Effector memory CD4-positive, alpha-beta T cell (primary cell): Measurements from ENCODE around the gene ANKS3.

Experiments
- DNase-seq, 3 donors: peaks; one replicate each; pipeline ENCODE4 v3.0.0-alpha.2; 2020
- H3K27ac ChIP-seq: 2 replicates; pipeline ENCODE4 v1.7.0; 2013; ENCODE audit warnings: mild to moderate bottlenecking, low read length, moderate library complexity; ENCODE audit not compliant: insufficient read depth, poor library complexity, severe bottlenecking
- H3K27me3 ChIP-seq: replicated peaks from 2 replicates; pipeline ENCODE4 v1.7.0; 2013; ENCODE audit warnings: mild to moderate bottlenecking, low read length; ENCODE audit not compliant: insufficient read depth, control insufficient read depth, poor library complexity, severe bottlenecking
- H3K36me3 ChIP-seq: 2 replicates; pipeline ENCODE4 v1.7.0; 2013; ENCODE audit warnings: mild to moderate bottlenecking, low read length, moderate library complexity; ENCODE audit not compliant: control insufficient read depth, insufficient read depth
- H3K4me1 ChIP-seq: 2 replicates; pipeline ENCODE4 v1.7.0; 2013; ENCODE audit warnings: low read length, mild to moderate bottlenecking; ENCODE audit not compliant: control insufficient read depth, insufficient read depth, poor library complexity, severe bottlenecking
- H3K4me3 ChIP-seq: 2 replicates; pipeline ENCODE4 v1.7.0; 2013; ENCODE audit warnings: low read length, low read depth, mild to moderate bottlenecking; ENCODE audit not compliant: insufficient read depth, poor library complexity, severe bottlenecking
- H3K9me3 ChIP-seq: 2 replicates; pipeline ENCODE4 v1.7.0; 2013; ENCODE audit warnings: mild to moderate bottlenecking, low read length, moderate library complexity; ENCODE audit not compliant: control insufficient read depth

Gene ANKS3

GRCh38 chr16:4667203-4667963 lies 66.7 kb downstream of the ANKS3 start:
- H3K4me1 ChIP-seq = peaks cover 30% of the 10 kb centered on the region
- H3K9me3 ChIP-seq = no peaks in the 10 kb centered on the region
- H3K27ac ChIP-seq = no peak overlapping the region
- no peak overlapping the region for H3K4me3 ChIP-seq
- peaks cover 47% of the 10 kb centered on the region for H3K36me3 ChIP-seq
- no peaks in the 10 kb centered on the region for H3K27me3 ChIP-seq
- DNase-seq = no peak

GRCh38 chr16:4666537-4667202 lies 67.4 kb downstream of the ANKS3 start:
- no peak overlapping the region for H3K4me3 ChIP-seq
- H3K27me3 ChIP-seq = no peaks in the 10 kb centered on the region
- H3K36me3 ChIP-seq = peaks cover 44% of the 10 kb centered on the region
- no peak overlapping the region for H3K27ac ChIP-seq
- no peaks in the 10 kb centered on the region for H3K9me3 ChIP-seq
- no peak for DNase-seq
- peaks cover 30% of the 10 kb centered on the region for H3K4me1 ChIP-seq

- H3K4me1 ChIP-seq = peaks cover 45% of the 10 kb centered on the region
- H3K4me3 ChIP-seq = peak overlapping the region; percentile 30
- DNase-seq = peak; percentile 27 to 53 (median 46)
- peaks cover 30% of the 10 kb centered on the region for H3K36me3 ChIP-seq
- peak overlapping the region; percentile 59 for H3K27ac ChIP-seq
- no peaks in the 10 kb centered on the region for H3K9me3 ChIP-seq
- no peaks in the 10 kb centered on the region for H3K27me3 ChIP-seq
These were observed 69.3 kb downstream of the ANKS3 start for GRCh38 chr16:4664538-4665418.

DNA sequence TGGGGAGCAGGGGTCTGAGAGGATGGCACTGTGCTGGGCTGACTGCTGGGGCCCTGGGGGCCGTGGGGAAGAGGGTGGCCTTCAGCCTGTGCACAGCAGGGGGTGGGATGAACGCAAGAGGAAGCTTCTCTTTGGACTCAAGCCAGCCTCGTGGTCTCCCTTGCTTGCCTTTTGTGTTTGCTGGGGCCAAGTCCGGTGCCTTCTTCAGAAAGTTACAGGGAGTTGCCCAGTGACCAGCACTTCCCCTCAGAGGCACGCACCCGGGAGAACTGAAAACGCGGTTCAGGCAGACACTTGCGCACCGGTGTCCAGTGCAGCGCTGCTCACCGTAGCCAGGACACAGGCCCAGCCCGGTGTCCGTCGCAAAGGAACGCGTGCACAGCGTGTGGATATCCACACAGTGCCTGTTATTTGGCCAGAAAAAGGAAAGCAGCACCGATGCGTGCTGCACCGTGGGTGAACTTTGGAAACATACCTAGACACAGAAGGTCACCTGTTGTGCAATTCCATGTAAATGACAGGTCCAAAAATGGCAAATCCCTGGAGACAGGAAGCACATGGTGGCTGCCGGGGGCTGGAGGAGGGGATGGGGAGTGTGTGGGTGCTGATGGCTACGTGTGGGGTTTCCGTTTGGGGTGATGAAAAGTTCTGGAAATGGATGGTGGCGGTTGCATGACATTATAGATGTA lies 70.2 kb downstream of the ANKS3 start:
- H3K36me3 ChIP-seq = peaks cover 21% of the 10 kb centered on the region
- no peak overlapping the region for H3K4me3 ChIP-seq
- DNase-seq = no peak
- H3K4me1 ChIP-seq = peaks cover 51% of the 10 kb centered on the region
- H3K27me3 ChIP-seq = no peaks in the 10 kb centered on the region
- H3K27ac ChIP-seq = peak overlapping the region; percentile 59
- no peaks in the 10 kb centered on the region for H3K9me3 ChIP-seq

DNA sequence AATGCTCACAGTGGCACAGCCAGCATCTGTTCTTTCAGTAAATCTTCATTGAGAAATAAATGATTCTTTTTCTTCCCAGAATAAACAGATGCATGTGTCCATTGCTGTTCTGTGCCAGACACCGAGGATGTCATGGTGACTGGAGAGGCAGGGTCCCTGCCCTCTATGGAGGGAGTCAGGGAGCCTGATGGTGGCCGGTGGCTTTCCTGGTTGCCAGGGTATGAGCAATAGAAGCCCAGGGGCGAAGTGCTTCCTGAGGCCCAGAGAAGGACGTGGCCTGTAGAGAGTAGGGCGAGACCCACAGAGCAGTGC lies 70.7 kb downstream of the ANKS3 start:
- Histone ChIP-seq H3K27ac (peak overlapping the region; percentile 11), H3K4me1 (peaks cover 51% of the 10 kb centered on the region)

GRCh38 chr16:4661661-4662060 lies 72.4 kb downstream of the ANKS3 start:
- H3K9me3 ChIP-seq = no peaks in the 10 kb centered on the region
- peaks cover 51% of the 10 kb centered on the region for H3K4me1 ChIP-seq
- no peaks in the 10 kb centered on the region for H3K27me3 ChIP-seq
- peaks cover 11% of the 10 kb centered on the region for H3K36me3 ChIP-seq
- DNase-seq = no peak
- H3K27ac ChIP-seq = peak overlapping the region; percentile 53
- no peak overlapping the region for H3K4me3 ChIP-seq

More for the DNA sequence above, 70.7 kb downstream of the ANKS3 start:
- H3K9me3 ChIP-seq = no peaks in the 10 kb centered on the region
- H3K27me3 ChIP-seq = no peaks in the 10 kb centered on the region
- peaks cover 16% of the 10 kb centered on the region for H3K36me3 ChIP-seq
- H3K4me3 ChIP-seq = no peak overlapping the region
- DNase-seq = no peak

GRCh38 chr16:4660454-4661007 lies 73.5 kb downstream of the ANKS3 start:
- H3K4me1 ChIP-seq = peaks cover 45% of the 10 kb centered on the region
- H3K4me3 ChIP-seq = no peak overlapping the region
- peaks cover 14% of the 10 kb centered on the region for H3K36me3 ChIP-seq

GRCh38 chr16:4659363-4660353 lies 74.4 kb downstream of the ANKS3 start:
- no peak for DNase-seq
- H3K36me3 ChIP-seq = peaks cover 23% of the 10 kb centered on the region
- H3K9me3 ChIP-seq = no peaks in the 10 kb centered on the region
- no peak overlapping the region for H3K4me3 ChIP-seq
- H3K4me1 ChIP-seq = peaks cover 36% of the 10 kb centered on the region
- peak overlapping the region; percentile 53 for H3K27ac ChIP-seq
- no peaks in the 10 kb centered on the region for H3K27me3 ChIP-seq

More at GRCh38 chr16:4660454-4661007, 73.5 kb downstream of the ANKS3 start:
- H3K27ac ChIP-seq = peak overlapping the region; percentile 53
- no peaks in the 10 kb centered on the region for H3K27me3 ChIP-seq
- peak; percentile 23 to 60 (median 59) for DNase-seq
- H3K9me3 ChIP-seq = no peaks in the 10 kb centered on the region
